ENCODE data around the gene PCBP3. TPM values are rescaled to one million over a fixed set of nuclear protein-coding genes. Genes with fewer than 3 reads are reported as not detected.

The PCBP3 gene
- total RNA-seq, 1 donor from 2014 or later = 4.9 TPM

Other genes starting within 250 kb of the PCBP3 start
- gene COL18A1, start 238.6 kb upstream of the PCBP3 start, total RNA-seq = 77.0 TPM
- gene SLC19A1, start 101.3 kb upstream of the PCBP3 start, total RNA-seq = 2.7 TPM

All from cardiac septum (tissue), 1 donor.